NCI-H748 (cell line): ENCODE measurements around the gene PDE1C.
"Not testable (repeated sequence)": the region's sequence is repeated elsewhere in the genome, so short reads cannot be mapped to it uniquely, and the experiment has no call there.

Experiments
- DNase-seq: peaks from one replicate; lab custom pipeline; 2025; ENCODE audit not compliant: unreplicated experiment; lab: John Stamatoyannopoulos, UW

Gene PDE1C

DNA sequence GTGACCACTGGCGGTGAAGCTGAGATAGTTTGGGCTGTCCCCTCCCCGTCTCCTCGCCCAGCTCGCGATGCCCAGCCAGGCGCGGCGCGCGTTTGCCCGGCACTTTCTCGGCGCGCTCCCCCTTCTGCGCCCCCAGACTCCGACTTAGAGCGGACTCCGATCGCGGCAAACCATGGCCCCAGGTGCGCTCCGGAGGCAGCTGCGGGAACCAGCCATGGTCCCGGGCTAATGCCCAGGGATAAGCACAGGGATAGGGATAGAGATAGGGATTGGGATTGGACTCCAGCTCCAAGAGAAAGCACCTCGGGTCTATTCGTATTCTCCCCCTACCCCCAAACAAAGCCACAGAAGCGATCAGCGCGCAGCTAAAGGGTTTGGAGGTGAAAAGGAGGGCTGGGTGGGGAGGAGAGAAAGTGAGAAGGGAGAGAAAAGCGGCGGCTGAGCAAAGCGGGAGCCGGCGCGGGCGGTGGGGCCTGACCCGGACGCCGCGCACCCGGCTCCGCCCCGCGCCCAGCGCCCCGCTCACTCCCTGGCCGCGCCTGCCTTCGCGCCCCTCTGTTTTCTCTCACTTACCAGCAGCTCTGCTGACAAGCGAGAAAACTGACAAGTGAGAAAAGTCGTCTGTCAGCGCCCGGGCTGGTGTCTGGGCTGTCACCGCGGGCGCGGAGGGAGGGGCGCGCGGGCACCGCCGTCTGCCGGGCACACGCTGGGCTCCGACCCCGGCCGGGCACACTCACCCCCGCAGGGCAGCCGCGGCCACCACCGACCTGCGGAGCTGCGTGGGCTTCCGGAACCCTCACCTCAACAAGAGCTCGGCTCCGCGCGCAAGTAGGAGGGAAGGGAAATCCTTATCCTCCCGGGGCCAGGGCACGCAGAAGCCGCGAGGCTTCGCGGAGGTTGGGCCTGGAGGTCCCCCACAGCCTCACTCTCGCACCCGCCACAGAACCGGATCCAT lies at the start of gene PDE1C:
PDE1C (minus strand) TSS at position 2 of the 955 bp plus-strand sequence.
- peak; percentile 62 for DNase-seq

DNA sequence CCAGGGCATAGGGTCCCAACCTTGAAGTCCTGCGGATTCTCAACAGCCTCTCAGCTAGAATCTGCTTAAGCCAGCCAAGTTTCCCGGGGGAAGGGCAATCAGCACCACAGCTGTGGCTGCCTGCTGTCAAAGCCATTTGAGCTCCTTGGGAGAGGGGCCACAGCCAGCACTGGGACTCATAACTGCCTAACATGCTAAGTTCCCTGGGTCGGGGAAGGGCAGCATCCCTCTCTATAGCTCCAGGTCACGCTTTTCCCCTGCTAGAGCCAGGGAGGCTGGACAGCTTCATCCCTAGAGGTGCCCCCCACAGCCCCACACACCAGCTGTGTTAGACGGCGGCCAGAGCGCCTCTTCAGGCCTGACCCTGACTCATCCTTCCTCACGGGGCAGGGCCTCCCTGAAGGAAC lies 49.6 kb upstream of the PDE1C start:
- no peak for DNase-seq

DNA sequence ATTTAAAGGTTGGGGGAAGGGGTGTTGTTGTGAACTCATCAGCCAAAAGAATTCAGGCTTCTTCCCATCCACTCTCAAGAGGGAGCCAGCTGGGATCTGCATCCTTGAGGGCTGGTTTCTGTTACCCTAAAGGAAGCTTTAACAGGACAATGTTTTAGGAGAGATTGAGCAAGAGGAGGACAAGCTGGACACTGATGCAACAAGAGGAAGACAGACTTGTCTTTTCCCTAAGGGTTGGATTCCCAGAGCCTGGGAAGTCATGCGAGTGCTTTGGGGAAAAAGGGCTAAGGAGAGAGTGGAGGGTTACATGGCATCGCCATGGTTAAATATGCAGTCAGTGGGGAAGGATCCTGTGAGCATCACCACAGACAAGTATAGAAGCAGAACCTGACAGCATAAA lies 47.6 kb upstream of the PDE1C start:
- DNase-seq: no peak

DNA sequence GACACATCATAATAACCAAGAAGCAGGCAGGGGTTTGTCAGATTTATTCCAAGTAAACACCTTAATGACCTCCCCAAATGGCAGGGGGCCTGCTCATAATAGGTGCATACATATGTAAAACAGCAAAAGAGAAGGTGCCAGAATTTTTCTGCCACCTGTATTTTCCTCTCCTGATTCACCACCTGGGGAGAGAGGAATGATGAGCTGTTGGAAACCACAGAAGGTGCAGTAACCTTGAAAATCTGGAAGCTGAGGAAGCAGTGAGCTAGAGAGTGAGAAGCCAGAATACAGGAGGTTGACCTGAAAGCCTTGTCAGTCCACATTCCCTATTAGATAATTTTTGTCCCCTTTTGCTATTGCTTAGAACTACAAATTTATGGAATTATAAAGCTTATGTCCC lies 46.2 kb upstream of the PDE1C start:
- no peak for DNase-seq

DNA sequence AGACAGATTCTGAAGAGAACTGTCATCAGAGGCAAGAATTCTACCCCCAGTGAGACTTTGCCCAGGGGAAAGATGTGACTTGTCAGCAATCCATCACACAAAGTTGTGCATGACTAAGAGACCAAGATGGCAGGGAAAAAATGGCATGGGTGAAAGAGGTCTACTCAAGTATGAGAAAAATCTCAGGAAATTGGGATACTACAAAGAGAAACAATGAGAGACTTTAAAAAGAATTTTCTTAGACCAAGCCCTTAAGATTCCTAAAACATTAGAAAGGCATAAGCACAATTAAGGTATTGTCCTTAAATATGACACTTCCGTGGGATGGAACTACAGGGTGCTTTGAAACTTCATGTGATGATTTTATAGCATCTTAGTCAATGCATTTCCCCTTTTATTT lies 45.6 kb upstream of the PDE1C start:
- DNase-seq: no peak

DNA sequence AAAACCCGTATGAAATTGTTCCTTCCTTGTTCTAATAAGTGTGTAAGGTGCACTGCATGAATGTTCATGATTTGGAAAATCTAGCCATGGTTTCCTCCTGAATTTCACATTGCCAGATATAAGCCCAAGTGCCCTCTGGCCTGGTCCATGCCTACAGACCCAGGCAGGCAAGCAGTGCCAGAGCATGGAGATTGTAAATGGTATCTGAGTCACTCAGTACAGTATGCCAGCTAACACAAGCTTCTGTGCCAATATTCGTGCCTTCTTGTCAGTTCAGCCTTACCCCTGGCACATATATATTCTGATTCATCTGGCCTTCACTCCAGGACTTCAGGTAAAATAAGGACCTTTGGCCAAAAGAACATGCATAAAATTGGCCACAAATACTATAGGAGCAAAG lies 38.4 kb upstream of the PDE1C start:
- DNase-seq: no peak

DNA sequence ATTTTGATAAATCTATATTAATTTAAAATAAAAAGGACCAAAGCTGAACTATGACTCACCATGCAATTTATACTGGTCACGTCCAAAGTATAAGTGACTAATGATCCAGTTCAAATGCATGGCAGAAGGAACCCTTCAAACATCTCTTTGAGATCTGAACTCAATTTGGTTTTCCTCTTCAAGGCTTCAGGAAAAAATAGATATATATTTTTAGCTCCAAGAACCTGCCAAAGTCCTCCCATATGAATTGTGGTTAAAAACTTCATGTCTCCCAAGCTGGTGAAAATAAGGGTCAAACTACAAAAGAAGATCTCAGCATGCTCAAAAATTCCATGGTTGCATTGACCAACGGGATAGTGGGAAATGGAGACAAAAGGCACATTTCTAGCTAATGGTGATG lies 34.6 kb upstream of the PDE1C start:
- no peak for DNase-seq

DNA sequence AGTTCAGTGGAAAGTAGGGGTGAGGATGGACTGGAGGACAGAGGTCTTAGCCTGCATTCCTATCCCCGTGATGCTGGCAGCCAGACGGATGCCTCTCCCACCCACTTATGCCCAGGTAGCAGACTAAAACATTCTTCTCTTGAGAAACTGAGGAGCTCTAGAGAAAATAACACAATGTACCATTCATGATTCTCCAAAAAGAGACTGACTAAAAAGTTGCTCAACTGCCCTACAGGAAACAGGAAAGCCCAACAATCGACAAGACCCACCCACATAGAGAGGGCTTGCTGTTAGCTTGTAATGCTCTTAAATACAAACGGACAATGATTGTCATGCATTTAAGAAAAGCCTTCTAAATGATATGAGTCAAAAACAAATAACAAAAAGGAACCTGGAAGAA lies 33.2 kb upstream of the PDE1C start:
- no peak for DNase-seq

DNA sequence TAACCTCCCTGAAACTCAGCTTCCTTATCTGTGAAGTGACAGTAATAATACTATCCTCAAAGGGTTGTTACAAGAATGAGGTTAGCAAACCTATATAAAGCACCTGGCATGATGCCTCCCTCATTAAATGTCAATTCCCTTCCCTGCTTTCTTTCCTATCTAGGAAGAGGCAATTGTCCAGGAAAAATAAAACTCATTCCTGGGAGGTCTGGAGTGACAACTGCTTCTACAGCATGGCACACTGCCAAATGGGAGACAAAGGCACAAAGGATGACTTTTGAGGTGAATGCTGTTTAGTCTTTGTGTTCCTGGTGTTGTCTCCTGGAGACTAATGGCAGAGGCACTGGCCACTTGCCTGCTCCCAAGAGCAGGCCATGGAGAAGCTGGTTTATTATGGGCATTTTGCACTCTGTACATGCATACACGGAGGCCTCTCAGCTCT lies 32.2 kb upstream of the PDE1C start:
- peak; percentile 93 for DNase-seq

DNA sequence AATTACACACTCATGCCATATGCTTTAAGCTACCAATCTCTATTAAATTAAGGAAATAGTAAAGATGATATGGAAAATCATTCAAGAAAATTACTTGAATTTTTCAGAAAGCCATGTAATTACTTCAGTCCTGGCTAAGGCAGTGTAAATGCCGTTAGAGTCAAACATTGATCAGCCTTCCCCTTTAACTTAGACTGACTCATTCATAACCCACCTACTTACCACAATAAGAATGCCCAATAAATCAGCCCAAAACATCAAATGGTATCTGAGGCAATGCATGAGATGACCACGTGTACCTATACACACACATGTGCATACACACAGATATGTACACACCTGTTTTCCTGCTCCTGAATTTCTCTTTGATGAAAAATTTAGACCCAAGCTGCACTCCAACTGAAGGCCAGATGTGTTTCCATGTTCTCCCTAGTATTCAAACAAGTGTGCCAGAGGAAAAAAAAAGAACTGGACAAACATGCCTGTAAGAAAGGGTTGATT lies 30.2 kb upstream of the PDE1C start:
- DNase-seq: no peak

DNA sequence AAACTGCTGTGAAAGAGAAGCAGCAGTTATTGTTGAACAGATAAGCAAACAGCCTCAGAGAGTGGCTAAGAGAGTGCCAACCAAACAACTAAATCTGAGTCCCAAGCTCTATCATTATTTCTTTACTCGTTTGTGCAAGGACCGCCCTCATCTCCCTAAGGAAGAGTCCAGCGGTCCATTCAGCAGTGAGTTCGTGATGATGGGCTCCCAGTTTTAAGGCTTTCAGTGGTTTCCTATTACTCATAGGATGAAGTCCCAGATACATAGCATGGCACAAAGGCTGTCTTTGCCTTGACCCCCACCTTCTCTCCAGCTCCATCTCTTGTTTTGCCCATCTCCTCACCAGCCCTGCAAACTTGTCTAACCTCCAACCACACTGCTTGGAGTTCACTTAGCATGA lies 24.3 kb upstream of the PDE1C start:
- DNase-seq: no peak

DNA sequence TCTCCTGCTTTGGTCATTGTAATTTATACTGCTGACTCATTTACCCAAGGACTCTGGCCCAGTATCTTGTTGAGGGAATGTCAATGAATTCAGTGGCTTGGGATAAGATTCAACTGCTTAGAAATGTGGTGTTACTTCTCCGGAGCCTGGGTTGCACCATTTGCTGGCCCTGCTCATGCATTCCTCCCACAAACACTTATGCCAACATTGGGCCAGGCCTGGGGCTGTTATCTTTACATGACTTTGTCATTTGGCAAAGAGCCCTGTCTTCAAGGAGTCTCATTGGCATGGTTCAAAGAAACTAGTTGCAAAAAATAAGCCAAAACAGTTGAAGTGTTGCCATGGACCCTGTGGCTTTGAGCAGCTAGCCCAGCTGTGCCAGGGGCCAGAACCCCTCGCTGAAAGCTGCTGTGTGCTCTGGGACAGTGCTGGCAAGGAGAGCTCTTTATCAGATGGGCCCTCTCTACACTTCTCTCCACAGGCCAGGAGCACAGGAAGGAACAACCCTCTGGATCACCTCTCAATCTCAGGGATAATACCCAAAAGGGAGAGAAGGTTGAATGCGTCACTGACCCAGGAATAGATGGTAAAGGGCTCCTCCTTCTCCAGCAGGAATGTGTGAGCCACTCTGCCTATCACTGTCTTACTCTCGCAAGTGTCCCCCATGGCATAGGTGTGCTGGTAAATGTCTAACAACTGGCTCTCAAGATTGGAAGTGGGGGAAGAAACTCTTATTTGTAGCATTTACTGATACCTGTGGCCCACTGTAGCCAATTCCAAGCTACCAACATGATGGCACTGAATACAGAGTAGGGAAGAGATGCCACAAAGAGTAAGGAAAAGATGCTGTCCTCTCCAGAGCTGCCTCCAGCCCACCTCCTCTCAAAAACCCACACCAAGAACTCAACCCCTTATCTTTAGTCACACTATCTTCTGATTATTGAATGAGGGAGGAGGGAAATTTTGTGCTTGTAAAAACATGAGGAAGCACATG lies 23.5 kb upstream of the PDE1C start:
- DNase-seq: no peak

DNA sequence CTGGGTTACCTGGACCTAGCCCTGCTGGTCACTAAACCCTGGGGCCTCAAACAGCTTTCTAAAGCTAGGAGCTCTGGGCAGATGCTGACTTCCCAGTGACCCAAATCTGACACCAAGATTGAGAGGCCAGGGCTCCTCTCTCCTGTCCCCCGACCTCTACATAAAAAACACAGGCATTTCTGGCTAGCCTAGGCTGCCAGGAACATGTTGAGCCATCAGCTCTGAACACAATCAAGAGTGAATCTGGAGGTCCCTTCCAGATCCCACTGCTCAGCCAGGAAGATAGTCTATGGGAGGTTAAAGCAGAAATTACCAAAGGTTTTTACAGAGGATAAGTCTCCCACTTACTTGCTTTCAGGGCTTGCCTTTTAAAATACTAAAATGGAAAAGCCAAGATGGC lies 22.1 kb upstream of the PDE1C start:
- DNase-seq: no peak

DNA sequence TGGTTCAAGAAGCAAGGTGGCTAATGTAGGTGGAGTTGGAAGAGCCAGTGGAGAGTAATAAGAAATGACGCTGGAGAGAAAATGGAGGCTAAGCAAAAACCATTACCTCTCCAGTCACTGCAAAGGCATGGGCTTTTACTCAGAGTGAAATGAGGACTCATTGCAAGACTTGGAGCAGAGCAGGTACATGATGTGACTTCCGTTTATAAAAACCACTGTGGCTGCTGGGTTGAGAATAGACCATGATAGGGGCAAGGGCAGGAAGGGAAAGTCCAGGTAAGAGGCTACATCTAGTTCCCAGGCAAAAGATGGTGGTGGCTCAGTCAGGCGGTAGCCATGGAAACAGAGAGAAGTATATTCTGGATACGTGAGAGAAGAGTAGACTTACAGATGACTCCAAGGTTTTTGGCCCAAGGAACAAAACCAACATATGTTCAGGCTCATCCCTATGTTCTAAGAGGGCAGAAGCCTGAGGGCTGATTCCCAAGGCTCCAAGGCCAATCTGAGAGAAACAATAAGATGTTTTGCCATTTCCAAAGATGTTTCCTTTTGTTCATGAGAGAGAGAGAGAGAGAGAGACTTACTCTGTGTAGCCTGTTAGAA lies 21.5 kb upstream of the PDE1C start:
- DNase-seq: peak; percentile 13

DNA sequence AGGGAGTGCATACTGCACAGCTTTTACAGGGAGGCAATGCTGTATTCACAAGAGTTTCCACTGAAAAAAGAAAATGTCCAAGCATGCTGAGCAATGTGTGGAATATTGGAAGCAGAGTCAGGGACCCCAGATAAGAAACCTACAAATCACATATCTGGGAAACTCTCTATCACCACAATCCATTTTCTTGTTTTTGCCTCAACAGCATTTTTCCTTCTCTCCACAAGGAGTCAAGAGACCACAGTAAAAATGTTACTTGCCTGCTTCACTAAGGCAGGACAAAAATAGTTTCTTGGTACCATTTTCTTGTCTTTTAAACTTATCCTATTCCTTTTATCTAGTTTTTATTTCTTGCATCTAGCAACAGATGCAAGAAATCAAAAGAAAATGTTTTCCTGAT lies 19.5 kb upstream of the PDE1C start:
- no peak for DNase-seq

DNA sequence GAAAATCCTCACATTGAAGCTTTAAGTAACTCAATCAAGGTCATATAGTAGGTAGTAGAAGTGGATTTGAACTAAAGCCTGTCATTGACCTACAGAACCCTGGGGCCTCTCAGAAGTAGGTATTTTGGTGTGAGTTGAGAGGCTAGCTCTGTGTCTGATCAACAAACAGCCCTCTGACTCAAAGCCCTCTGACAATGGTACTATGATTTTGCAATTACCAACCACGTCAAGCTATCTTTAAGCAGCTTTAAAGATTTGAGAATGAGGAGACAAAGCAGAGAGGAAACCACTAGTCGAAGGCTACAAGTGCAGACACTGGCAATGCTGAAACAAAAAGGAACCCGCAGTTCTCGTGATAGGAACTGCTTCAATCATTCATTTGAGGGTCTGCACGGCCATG lies 19.0 kb upstream of the PDE1C start:
- DNase-seq: no peak

DNA sequence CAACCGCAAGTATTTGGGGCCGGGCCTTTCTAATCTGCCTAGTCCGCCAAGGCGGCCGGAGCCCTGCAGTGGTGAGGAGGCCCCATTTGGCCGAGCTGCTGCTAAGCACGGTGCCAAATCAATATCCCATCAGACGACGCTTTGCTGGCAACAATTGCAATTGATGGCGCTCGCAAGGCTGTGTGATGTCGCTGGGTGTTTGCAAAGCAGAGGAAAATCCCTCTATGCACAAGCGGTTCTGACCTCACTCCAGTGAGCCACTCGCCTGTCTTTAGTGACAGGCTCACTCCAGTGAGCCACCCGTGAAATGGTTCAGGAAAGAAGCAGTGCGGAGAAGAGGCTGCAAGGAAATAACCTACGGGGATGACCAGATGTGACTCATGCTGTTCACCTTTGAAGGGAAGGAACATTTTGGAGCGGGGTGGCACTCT lies 18.3 kb upstream of the PDE1C start:
- peak; percentile 39 for DNase-seq

DNA sequence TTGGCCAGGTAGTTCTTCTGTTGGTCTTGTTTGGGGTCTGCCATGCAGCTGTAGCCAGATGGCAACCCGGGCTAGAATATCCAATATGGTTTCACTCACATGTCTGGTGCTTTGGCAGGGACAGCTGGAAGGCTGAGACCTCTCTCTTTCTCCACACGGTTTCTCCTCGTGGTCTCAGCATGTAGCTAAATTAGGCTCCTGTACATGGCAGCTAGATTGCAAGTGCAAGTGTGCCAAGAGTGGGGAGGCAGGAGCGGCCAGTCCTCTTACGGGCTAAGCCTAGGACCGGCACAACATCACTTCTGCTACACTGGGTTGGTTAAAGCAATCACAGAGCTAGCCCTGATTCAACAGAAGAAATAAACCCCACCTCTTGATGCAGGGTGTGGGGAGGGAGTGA lies 9.3 kb upstream of the PDE1C start:
- no peak for DNase-seq

DNA sequence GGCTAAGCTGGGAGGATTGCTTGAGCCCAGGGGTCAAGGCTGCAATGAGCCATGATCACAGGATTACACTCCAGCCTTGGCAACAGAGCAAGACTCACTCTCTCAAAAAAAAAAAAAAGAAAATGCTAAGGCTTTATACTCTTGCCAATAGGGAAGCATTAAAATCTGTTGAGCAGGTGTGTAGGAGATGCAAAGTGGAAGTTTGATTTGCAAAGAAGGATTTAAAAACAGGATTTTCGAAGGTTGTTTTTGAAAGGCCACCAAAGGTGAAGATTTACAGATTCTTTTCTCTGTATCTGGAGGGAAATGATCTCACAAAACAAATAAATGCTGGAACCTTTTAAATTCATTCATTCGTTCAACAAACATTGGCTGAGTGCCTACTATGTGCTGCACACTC lies 8.6 kb upstream of the PDE1C start:
- no peak for DNase-seq

DNA sequence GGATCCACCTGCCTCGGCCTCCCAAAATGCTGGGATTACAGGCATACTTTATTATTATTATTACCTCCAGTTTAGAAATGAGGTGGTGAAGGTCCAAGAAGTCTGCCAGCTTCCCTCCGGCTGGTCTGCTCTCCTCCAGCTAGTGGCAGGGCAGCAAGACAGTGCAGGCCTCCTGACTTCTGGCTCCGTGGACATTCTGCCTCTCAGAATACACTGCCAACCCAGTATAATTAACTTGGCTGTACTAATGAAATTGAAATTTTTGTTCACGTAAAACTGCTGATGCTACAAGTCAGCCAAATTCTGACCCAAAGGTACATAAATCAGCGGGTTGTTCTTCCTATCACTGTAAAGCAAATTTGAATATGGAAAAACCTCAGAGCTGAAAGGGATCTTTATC lies 7.6 kb upstream of the PDE1C start:
- no peak for DNase-seq

DNA sequence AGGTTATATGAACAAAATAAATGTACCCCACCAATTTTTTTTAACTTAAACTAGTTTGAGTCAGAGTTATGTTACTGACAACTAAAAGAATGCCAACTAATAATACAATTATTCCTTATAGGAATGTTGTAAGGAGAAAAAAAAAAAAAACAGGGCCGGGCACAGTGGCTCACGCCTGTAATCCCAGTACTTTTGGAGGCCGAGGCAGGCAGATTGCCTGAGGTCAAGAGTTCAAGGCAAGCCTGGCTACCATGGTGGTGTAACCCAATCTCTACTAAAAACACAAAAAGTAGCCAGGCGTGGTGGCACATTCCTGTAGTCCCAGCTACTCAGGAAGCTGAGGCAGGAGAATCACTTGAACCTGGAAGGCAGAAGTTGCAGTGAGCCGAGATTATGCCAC lies 6.6 kb upstream of the PDE1C start:
- not testable (repeated sequence) for DNase-seq
